Lower leg skin (tissue), 3 donors: ENCODE results near the gene CCL26.
"Not testable (repeated sequence)": the region's sequence is repeated elsewhere in the genome, so short reads cannot be mapped to it uniquely, and the experiment has no call there.

Source experiments
- POLR2A ChIP-seq, 2 donors: fragments of 450-650 bp; IDR thresholded peaks; one replicate each; pipeline ENCODE4 v1.6.1; 2016 to 2017; ENCODE audit warnings: antibody characterized with exemption in 2 of 2, mild to moderate bottlenecking in 1 of 2, moderate library complexity in 1 of 2
- TF ChIP-seq, protein P1 (sequence below), 3 donors: fragments of 450-650 bp; IDR thresholded peaks; one replicate each; pipeline ENCODE4 v1.5.1; 2016; ENCODE audit warnings: antibody characterized with exemption in 3 of 3, mild to moderate bottlenecking in 3 of 3, moderate library complexity in 2 of 3

DNA sequence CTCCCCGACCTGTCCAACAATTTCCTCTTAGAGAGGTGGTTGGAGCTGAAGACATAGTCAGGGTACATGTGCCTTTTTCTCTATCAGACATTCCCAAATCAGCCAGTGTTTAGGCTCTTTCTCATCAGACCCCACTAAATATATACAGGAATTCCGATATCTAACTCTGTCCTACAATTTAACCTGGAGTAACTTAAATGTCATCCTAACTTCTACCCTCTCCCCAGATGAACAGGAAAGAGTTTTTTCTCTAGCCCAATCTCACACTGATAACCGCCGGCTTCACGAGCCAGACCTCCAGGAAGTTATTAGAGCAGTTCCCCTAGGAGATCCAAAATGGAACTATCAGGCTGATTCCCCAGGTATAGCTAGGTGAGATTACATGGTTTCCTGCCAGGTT, 11.0 kb upstream of the CCL26 start:
- not testable (repeated sequence) for TF ChIP-seq POLR2A (IDR thresholded peaks at IDR 0.05)
- TF ChIP-seq, protein P1, sequence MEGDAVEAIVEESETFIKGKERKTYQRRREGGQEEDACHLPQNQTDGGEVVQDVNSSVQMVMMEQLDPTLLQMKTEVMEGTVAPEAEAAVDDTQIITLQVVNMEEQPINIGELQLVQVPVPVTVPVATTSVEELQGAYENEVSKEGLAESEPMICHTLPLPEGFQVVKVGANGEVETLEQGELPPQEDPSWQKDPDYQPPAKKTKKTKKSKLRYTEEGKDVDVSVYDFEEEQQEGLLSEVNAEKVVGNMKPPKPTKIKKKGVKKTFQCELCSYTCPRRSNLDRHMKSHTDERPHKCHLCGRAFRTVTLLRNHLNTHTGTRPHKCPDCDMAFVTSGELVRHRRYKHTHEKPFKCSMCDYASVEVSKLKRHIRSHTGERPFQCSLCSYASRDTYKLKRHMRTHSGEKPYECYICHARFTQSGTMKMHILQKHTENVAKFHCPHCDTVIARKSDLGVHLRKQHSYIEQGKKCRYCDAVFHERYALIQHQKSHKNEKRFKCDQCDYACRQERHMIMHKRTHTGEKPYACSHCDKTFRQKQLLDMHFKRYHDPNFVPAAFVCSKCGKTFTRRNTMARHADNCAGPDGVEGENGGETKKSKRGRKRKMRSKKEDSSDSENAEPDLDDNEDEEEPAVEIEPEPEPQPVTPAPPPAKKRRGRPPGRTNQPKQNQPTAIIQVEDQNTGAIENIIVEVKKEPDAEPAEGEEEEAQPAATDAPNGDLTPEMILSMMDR (IDR thresholded peaks at IDR 0.05): not testable (repeated sequence)
